Measurements from ENCODE around the gene DNAAF1.

DNA sequence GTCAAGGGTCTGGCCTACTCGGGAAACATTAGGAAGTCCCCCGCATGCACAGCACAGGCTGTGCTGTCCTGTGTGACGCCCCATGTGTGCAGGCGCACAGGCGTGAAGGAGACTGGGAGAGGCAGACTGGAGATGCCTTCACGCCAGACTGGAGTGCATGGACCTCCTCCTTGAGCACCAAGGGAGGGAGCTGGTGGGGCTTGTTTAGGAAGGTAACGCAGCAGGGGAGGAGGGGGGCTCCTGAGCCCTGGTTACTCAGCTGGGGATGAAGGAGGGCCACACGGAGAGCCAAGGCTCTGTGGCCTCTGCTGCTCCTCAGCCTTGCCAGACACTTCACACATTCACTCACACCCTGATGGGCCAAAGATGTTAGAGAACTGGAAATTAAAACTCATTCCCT lies 7.8 kb upstream of the DNAAF1 start:
- TF ChIP-seq POLR2AphosphoS5 (IDR thresholded peaks at IDR 0.05; ENCODE audit: low read depth, low read length) = no peak
- no peak for TF ChIP-seq POLR2A (IDR thresholded peaks at IDR 0.05; ENCODE audit: low read depth, low read length)

Measured in GM12892 (cell line).